ENCODE results near the gene GPC3. TPM values are rescaled to one million over a fixed set of nuclear protein-coding genes. Genes with fewer than 3 reads are reported as not detected.
A peak's percentile ranks its signal among the peaks of the same experiment; 100 is the strongest.

Gene GPC3
- total and polyA plus RNA-seq, 4 donors: 8.3 to 270 (median 52.4) TPM

DNA sequence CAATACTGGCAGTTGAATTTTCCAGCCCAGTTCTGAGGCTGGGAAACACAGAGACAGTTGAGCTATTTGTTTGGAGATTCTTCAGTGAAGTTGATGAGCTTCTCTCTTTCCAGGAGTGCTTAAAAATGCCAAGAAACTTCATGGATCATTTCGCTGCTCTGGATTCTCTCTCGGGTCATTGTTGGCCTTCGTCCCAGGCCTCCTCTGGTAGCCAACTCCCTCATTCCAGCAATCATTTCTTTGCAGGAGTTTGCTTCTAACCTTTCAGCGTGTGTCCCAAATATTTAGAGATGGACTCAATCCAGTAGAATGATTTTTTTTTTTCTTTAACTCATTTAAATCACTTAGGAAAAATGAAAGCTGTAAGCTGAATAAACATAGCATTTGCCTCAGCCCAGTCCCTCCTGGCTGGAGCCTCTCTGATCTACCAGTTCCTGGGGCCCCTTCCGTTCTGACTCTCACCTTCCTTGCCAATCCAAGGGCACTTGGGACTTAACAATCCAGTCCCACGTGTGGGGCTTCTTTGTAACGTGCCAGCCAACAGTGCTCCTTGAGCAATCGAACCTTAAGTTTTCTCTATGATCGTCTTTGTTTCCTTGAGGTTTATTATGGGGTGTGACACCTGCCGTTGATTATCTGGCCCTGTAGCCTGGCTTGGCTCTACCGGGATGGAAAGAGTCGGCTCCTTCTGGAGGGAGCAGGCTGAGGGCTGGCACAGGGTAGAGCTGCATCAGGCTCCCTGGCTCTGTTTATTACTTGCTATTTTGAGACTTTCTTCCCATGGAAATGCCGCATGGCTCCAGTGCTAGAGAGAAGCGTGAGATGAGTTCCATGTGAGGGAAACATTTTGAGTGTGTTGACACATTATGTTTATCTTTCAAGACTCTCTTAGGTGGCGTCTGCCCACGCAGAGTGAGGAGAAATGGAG lies 489.7 kb downstream of the GPC3 start:
- TF ChIP-seq, protein P1, sequence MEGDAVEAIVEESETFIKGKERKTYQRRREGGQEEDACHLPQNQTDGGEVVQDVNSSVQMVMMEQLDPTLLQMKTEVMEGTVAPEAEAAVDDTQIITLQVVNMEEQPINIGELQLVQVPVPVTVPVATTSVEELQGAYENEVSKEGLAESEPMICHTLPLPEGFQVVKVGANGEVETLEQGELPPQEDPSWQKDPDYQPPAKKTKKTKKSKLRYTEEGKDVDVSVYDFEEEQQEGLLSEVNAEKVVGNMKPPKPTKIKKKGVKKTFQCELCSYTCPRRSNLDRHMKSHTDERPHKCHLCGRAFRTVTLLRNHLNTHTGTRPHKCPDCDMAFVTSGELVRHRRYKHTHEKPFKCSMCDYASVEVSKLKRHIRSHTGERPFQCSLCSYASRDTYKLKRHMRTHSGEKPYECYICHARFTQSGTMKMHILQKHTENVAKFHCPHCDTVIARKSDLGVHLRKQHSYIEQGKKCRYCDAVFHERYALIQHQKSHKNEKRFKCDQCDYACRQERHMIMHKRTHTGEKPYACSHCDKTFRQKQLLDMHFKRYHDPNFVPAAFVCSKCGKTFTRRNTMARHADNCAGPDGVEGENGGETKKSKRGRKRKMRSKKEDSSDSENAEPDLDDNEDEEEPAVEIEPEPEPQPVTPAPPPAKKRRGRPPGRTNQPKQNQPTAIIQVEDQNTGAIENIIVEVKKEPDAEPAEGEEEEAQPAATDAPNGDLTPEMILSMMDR (IDR thresholded peaks at IDR 0.05; ENCODE audit: control extremely low read depth, extremely low read depth): no peak
- peaks cover 2 to 14% (median 3%) of the 10 kb centered on the region in 3 donors for H3K27me3 ChIP-seq (ENCODE audit: control insufficient read depth in 3 of 3, insufficient read depth in 3 of 3, low read length in 2 of 3)
- peak; percentile 28 for ATAC-seq (ENCODE audit: insufficient read depth, low FRiP score)
- H3K4me3 ChIP-seq: no peak overlapping the region
- H3K9me3 ChIP-seq (ENCODE audit: control insufficient read depth in 4 of 4, insufficient read depth in 3 of 4, low read length in 3 of 4): no peaks in the 10 kb centered on the region
- 55 to 71% methylated on average over 16 of the region's 16 CpGs for WGBS, 2 donors
- no peak overlapping the region for H3K9ac ChIP-seq (ENCODE audit: insufficient read depth in 1 of 2, low read length in 2 of 2)
- H3K27ac ChIP-seq (ENCODE audit: low read depth in 1 of 2, low read length in 1 of 2): no peak overlapping the region
- H3K4me1 ChIP-seq (ENCODE audit: control insufficient read depth in 5 of 5, insufficient read depth in 5 of 5, low read length in 5 of 5): peaks cover 0 to 8% (median 4%) of the 10 kb centered on the region in 5 donors
- H3K36me3 ChIP-seq (ENCODE audit: control insufficient read depth in 4 of 4, insufficient read depth in 4 of 4, low read length in 4 of 4): no peaks in the 10 kb centered on the region
- DNase-seq: peak; percentile 61 to 72 (median 68)

DNA sequence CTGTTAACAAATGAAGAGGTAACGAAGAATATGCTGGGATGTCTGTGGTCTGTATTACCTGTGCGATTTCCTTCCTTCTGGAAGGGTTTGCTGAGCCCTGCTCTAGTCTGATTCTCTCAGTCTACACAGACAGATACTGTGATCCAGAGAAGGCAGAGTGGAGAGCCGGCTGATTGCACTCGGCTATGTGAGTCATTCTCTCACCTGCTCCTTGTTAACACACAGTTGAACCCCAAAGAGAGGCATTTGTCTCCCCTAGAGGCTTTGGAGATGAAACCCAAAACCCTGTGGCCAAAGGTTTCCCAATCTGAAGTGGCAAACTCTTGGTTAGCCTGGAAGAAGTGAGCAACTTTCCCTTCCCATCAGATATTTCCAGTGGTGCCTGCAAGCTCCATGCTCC lies 492.0 kb downstream of the GPC3 start:
- H3K4me1 ChIP-seq (ENCODE audit: control insufficient read depth in 5 of 5, insufficient read depth in 5 of 5, low read length in 5 of 5): peaks cover 0 to 8% (median 4%) of the 10 kb centered on the region in 5 donors
- WGBS, 2 donors: 77 to 91% methylated on average over 4 of the region's 4 CpGs
- no peak for DNase-seq
- H3K4me3 ChIP-seq: no peak overlapping the region
- TF ChIP-seq, protein P1 (IDR thresholded peaks at IDR 0.05; ENCODE audit: control extremely low read depth, extremely low read depth): no peak
- no peak for ATAC-seq (ENCODE audit: insufficient read depth, low FRiP score)
- peaks cover 0 to 12% (median 3%) of the 10 kb centered on the region in 3 donors for H3K27me3 ChIP-seq (ENCODE audit: control insufficient read depth in 3 of 3, insufficient read depth in 3 of 3, low read length in 2 of 3)
- H3K9me3 ChIP-seq (ENCODE audit: control insufficient read depth in 4 of 4, insufficient read depth in 3 of 4, low read length in 3 of 4): no peaks in the 10 kb centered on the region
- no peak overlapping the region for H3K27ac ChIP-seq (ENCODE audit: low read depth in 1 of 2, low read length in 1 of 2)
- no peaks in the 10 kb centered on the region for H3K36me3 ChIP-seq (ENCODE audit: control insufficient read depth in 4 of 4, insufficient read depth in 4 of 4, low read length in 4 of 4)
- H3K9ac ChIP-seq (ENCODE audit: insufficient read depth in 1 of 2, low read length in 2 of 2): no peak overlapping the region

- ATAC-seq (ENCODE audit: insufficient read depth, low FRiP score) (no peak), DNase-seq (no peak)
- H3K27ac ChIP-seq (ENCODE audit: low read depth in 1 of 2, low read length in 1 of 2): no peak overlapping the region
- H3K27me3 ChIP-seq (ENCODE audit: control insufficient read depth in 3 of 3, insufficient read depth in 3 of 3, low read length in 2 of 3): peaks cover 0 to 12% (median 3%) of the 10 kb centered on the region in 3 donors
- no peaks in the 10 kb centered on the region for H3K9me3 ChIP-seq (ENCODE audit: control insufficient read depth in 4 of 4, insufficient read depth in 3 of 4, low read length in 3 of 4)
- no peaks in the 10 kb centered on the region for H3K36me3 ChIP-seq (ENCODE audit: control insufficient read depth in 4 of 4, insufficient read depth in 4 of 4, low read length in 4 of 4)
- peaks cover 0 to 4% (median 1%) of the 10 kb centered on the region in 5 donors for H3K4me1 ChIP-seq (ENCODE audit: control insufficient read depth in 5 of 5, insufficient read depth in 5 of 5, low read length in 5 of 5)
- no peak overlapping the region for H3K9ac ChIP-seq (ENCODE audit: insufficient read depth in 1 of 2, low read length in 2 of 2)
- 78 to 95% methylated on average over 1 of the region's 1 CpG for WGBS, 2 donors
- TF ChIP-seq, protein P1 (IDR thresholded peaks at IDR 0.05; ENCODE audit: control extremely low read depth, extremely low read depth): no peak
- no peak overlapping the region for H3K4me3 ChIP-seq
Observed at GRCh38 chrX:133490955-133491354, 494.4 kb downstream of the GPC3 start.

Small RNA genes within 50 kb of the gene (small RNA-seq; reads per million reads assigned to genes)
- gene RNU6-203P (ENCODE audit: low replicate concordance): not detected
